HuH-7.5 (cell line): ENCODE results near the gene PSMB3.
"Not testable (repeated sequence)": the region's sequence is repeated elsewhere in the genome, so short reads cannot be mapped to it uniquely, and the experiment has no call there.

Experiments used
- DNase-seq: peaks from one replicate; pipeline ENCODE4 v3.0.0; 2011; ENCODE audit warnings: low spot score

PSMB3 gene

GRCh38 chr17:38716368-38717005 lies 36.1 kb upstream of the PSMB3 start:
- DNase-seq = no peak

GRCh38 chr17:38717139-38717745 lies 35.3 kb upstream of the PSMB3 start:
- no peak for DNase-seq

GRCh38 chr17:38719289-38719942 lies 33.1 kb upstream of the PSMB3 start:
- no peak for DNase-seq

- no peak for DNase-seq
These were observed 32.4 kb upstream of the PSMB3 start for GRCh38 chr17:38719943-38720641.

- no peak for DNase-seq
These were observed 31.6 kb upstream of the PSMB3 start for GRCh38 chr17:38720941-38721340.

GRCh38 chr17:38721802-38722201 lies 30.7 kb upstream of the PSMB3 start:
- no peak for DNase-seq

- DNase-seq = no peak
These were observed 28.1 kb upstream of the PSMB3 start for GRCh38 chr17:38724337-38724988.

GRCh38 chr17:38725066-38725465 lies 27.5 kb upstream of the PSMB3 start:
- DNase-seq = no peak

GRCh38 chr17:38726145-38726544 lies 26.4 kb upstream of the PSMB3 start:
- not testable (repeated sequence) for DNase-seq

GRCh38 chr17:38727736-38728135 lies 24.8 kb upstream of the PSMB3 start:
- no peak for DNase-seq

- DNase-seq = no peak
These were observed 24.2 kb upstream of the PSMB3 start for GRCh38 chr17:38728290-38728831.

- DNase-seq = no peak
These were observed 23.1 kb upstream of the PSMB3 start for GRCh38 chr17:38729368-38729885.

GRCh38 chr17:38729886-38730525 lies 22.5 kb upstream of the PSMB3 start, which contains the start of gene CISD3:
Gene CISD3 (plus strand): TSS chr17:38730341. CDS start chr17:38730359, 18 bp downstream.
- peak; percentile 89 for DNase-seq

GRCh38 chr17:38730526-38731379 lies 21.8 kb upstream of the PSMB3 start:
- peak; percentile 69 for DNase-seq

- DNase-seq = no peak
These were observed 20.8 kb upstream of the PSMB3 start for GRCh38 chr17:38731526-38732294.

- no peak for DNase-seq
These were observed 19.9 kb upstream of the PSMB3 start for GRCh38 chr17:38732376-38733281.

- no peak for DNase-seq
These were observed 19.1 kb upstream of the PSMB3 start for GRCh38 chr17:38733282-38733981.
